Omental fat pad (tissue), 4 donors: ENCODE data around the gene ZCCHC2. TPM values are rescaled to one million over a fixed set of nuclear protein-coding genes. Genes with fewer than 3 reads are reported as not detected.

ENCODE experiments used
- ATAC-seq: fragments of 150-250 bp; one replicate; pipeline ENCODE4 v1.9.1; 2016; ENCODE audit warnings: mild to moderate bottlenecking, moderate library complexity; ENCODE audit not compliant: low FRiP score
- DNase-seq: peaks from one replicate; pipeline ENCODE4 v3.0.0-alpha.2; 2019; ENCODE audit warnings: low spot score
- total RNA-seq, 4 donors: library from RNA; depleted of rRNA; stranded (reverse); fragments of >200 nt; gene quantifications; one replicate each; pipeline ENCODE4 v1.1.0, GENCODE V29; 2016
- TF ChIP-seq, protein P1 (sequence below), 3 donors: fragments of 450-650 bp; IDR thresholded peaks; one replicate each; pipeline ENCODE4 v1.5.1; 2016 to 2017; ENCODE audit warnings: antibody characterized with exemption in 3 of 3, mild to moderate bottlenecking in 3 of 3, moderate library complexity in 2 of 3

Gene ZCCHC2
- total RNA-seq, 4 donors from 2014 or later: 22.1 to 37.1 (median 30.7) TPM

DNA sequence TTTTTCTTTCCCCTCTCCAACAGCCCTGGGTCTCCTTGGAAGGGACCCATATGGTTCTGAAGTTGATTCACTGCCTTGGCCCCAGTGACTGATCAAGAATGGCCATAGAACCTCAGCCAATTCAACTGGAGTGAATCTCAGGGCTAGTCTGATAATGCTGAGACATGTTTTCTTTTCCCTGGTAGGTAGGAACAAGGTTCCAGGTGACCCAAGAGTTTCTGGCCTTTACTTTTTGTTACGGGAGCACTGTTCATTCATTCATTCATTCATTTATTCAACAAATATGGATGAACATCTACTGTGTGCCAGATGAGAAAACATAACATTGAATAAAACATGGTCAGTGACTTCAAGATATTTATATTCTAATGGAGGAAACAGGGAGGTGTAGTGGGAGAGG lies 3.1 kb upstream of the ZCCHC2 start:
- ATAC-seq (no peak), DNase-seq (no peak)
- TF ChIP-seq, protein P1, sequence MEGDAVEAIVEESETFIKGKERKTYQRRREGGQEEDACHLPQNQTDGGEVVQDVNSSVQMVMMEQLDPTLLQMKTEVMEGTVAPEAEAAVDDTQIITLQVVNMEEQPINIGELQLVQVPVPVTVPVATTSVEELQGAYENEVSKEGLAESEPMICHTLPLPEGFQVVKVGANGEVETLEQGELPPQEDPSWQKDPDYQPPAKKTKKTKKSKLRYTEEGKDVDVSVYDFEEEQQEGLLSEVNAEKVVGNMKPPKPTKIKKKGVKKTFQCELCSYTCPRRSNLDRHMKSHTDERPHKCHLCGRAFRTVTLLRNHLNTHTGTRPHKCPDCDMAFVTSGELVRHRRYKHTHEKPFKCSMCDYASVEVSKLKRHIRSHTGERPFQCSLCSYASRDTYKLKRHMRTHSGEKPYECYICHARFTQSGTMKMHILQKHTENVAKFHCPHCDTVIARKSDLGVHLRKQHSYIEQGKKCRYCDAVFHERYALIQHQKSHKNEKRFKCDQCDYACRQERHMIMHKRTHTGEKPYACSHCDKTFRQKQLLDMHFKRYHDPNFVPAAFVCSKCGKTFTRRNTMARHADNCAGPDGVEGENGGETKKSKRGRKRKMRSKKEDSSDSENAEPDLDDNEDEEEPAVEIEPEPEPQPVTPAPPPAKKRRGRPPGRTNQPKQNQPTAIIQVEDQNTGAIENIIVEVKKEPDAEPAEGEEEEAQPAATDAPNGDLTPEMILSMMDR (IDR thresholded peaks at IDR 0.05): no peak

- TF ChIP-seq, protein P1 (IDR thresholded peaks at IDR 0.05): no peak
- ATAC-seq: no peak
- no peak for DNase-seq
These were observed 1.7 kb upstream of the ZCCHC2 start for GRCh38 chr18:62521082-62521481.

DNA sequence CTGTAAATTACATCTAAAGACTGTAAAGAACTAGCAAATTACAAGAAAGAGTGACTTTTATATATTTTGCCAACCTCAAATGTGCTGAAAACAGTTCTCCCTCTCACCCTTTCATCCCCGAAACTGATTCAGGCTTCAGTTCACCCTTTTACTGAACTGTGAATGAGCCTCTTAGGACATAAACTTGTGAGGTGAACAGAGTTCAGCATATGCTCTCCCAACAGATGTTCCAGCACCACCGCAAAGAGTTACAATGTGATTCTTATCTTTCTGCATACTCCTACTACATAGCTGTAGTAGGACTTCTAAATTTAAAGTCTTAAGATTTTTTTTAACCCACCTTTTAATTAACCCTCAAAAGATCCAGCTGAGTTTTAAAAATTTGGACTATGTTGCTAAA lies 1.2 kb upstream of the ZCCHC2 start:
- TF ChIP-seq, protein P1 (IDR thresholded peaks at IDR 0.05): no peak
- ATAC-seq (no peak), DNase-seq (no peak)

GRCh38 chr18:62522178-62522503 lies 684 bp upstream of the ZCCHC2 start:
- TF ChIP-seq, protein P1 (IDR thresholded peaks at IDR 0.05): no peak
- peak; percentile 9 for ATAC-seq
- DNase-seq: no peak

DNA sequence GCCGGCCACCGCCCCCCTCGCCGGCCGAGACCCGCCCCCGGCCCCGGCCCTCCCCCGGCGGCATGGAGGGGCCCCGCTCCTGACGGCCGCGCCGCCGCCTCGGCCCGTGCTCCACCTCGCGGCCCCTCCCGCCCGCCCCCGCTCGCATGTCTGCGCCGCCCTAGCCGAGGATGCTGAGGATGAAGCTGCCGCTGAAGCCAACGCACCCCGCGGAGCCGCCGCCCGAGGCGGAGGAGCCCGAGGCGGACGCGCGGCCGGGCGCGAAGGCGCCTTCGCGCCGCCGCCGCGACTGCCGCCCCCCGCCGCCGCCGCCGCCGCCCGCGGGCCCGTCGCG lies 397 bp downstream of the ZCCHC2 start:
- TF ChIP-seq, protein P1 (IDR thresholded peaks at IDR 0.05): no peak
- no peak for ATAC-seq
- DNase-seq: no peak

- TF ChIP-seq, protein P1 (IDR thresholded peaks at IDR 0.05): no peak
- DNase-seq: no peak
- peak; percentile 9 for ATAC-seq
These were observed 1.0 kb downstream of the ZCCHC2 start for GRCh38 chr18:62523631-62524439.

- ATAC-seq (no peak), DNase-seq (no peak)
- TF ChIP-seq, protein P1 (IDR thresholded peaks at IDR 0.05): no peak
These were observed 1.8 kb downstream of the ZCCHC2 start for GRCh38 chr18:62524440-62525200.
